CD14-positive monocyte (primary cell): ENCODE results near the gene DPP10. TPM values are rescaled to one million over a fixed set of nuclear protein-coding genes. Genes with fewer than 3 reads are reported as not detected.
"Not testable (repeated sequence)": the region's sequence is repeated elsewhere in the genome, so short reads cannot be mapped to it uniquely, and the experiment has no call there.

Experiments
- DNase-seq, 3 donors: peaks; one replicate each; pipeline ENCODE4 v3.0.0-alpha.2; 2011 to 2022
- H2AFZ ChIP-seq: 2 replicates; pipeline ENCODE4 v1.6.0; 2012; ENCODE audit warnings: mild to moderate bottlenecking, low read depth, low read length, inconsistent platforms; ENCODE audit not compliant: insufficient read depth, poor library complexity, severe bottlenecking
- H3K27ac ChIP-seq, 2 donors: 1 replicate in 1 of 2; 2 replicates in 1 of 2; pipeline ENCODE4 v1.5.1; 2012 to 2013; ENCODE audit warnings: low read length in 2 of 2, control low read depth in 1 of 2, inconsistent platforms in 1 of 2, low read depth in 1 of 2, mild to moderate bottlenecking in 1 of 2
- H3K27me3 ChIP-seq, 2 donors: one replicate each; pipeline versions ENCODE4 v1.6.0 to v1.6.1; 2011 to 2013; ENCODE audit warnings: low read length in 2 of 2; ENCODE audit not compliant: control insufficient read depth in 2 of 2, insufficient read depth in 2 of 2
- H3K36me3 ChIP-seq, 2 donors: replicated peaks in 1 of 2; 1 replicate in 1 of 2; 2 replicates in 1 of 2; pipeline versions ENCODE4 v1.5.1 to v1.6.1; 2012 to 2013; ENCODE audit warnings: low read length in 2 of 2, control low read depth in 1 of 2, inconsistent platforms in 1 of 2, mild to moderate bottlenecking in 1 of 2; ENCODE audit not compliant: insufficient read depth in 2 of 2, control insufficient read depth in 1 of 2
- H3K4me1 ChIP-seq, 2 donors: 1 replicate in 1 of 2; 2 replicates in 1 of 2; pipeline versions ENCODE4 v1.5.1 to v1.6.1; 2012 to 2013; ENCODE audit warnings: low read length in 2 of 2, control low read depth in 1 of 2, inconsistent platforms in 1 of 2, mild to moderate bottlenecking in 1 of 2, moderate library complexity in 1 of 2; ENCODE audit not compliant: insufficient read depth in 2 of 2, control insufficient read depth in 1 of 2
- H3K4me2 ChIP-seq: replicated peaks from 2 replicates; pipeline ENCODE3; 2012; ENCODE audit warnings: low read length, moderate library complexity, mild to moderate bottlenecking; ENCODE audit not compliant: poor library complexity, severe bottlenecking; ENCODE audit errors: extremely low read depth
- H3K4me3 ChIP-seq, 3 experiments: fragments of 200-600 bp in 1 of 3; sonication (generic) in 1 of 3; replicated peaks in 1 of 3; 1 replicate in 2 of 3; 2 replicates in 1 of 3; pipeline ENCODE4 v1.5.1; 2011 to 2013; ENCODE audit warnings: low read length in 3 of 3, mild to moderate bottlenecking in 3 of 3, control low read depth in 2 of 3, low read depth in 2 of 3, inconsistent platforms in 1 of 3, moderate library complexity in 1 of 3
- H3K79me2 ChIP-seq: 2 replicates; pipeline ENCODE4 v1.6.0; 2012; ENCODE audit warnings: mild to moderate bottlenecking, control low read depth, inconsistent platforms, low read length, moderate library complexity; ENCODE audit not compliant: insufficient read depth
- H3K9ac ChIP-seq: 2 replicates; pipeline ENCODE4 v1.6.0; 2017; ENCODE audit warnings: low read length, mild to moderate bottlenecking; ENCODE audit not compliant: insufficient read depth, poor library complexity, severe bottlenecking
- H3K9me3 ChIP-seq, 2 donors: replicated peaks in 1 of 2; 1 replicate in 1 of 2; 2 replicates in 1 of 2; pipeline versions ENCODE4 v1.5.1 to v1.6.1; 2012 to 2013; ENCODE audit warnings: low read length in 2 of 2, control low read depth in 1 of 2; ENCODE audit not compliant: control insufficient read depth in 1 of 2, insufficient read depth in 1 of 2
- H4K20me1 ChIP-seq: 2 replicates; pipeline ENCODE4 v1.6.0; 2012; ENCODE audit warnings: mild to moderate bottlenecking, low read length, control low read depth, moderate library complexity; ENCODE audit not compliant: insufficient read depth
- H3K27ac Mint-ChIP-seq, 7 donors: one replicate each; pipeline ENCODE4 v1.8.0; 2020; ENCODE audit warnings: mild to moderate bottlenecking in 7 of 7, mixed read lengths in 7 of 7, moderate library complexity in 6 of 7, inconsistent platforms in 2 of 7
- H3K27me3 Mint-ChIP-seq, 3 donors: one replicate each; pipeline ENCODE4 v1.8.0; 2021 to 2022; ENCODE audit warnings: low read depth in 3 of 3, mild to moderate bottlenecking in 3 of 3, mixed read lengths in 3 of 3, moderate library complexity in 3 of 3, inconsistent platforms in 1 of 3
- H3K36me3 Mint-ChIP-seq, 2 donors: one replicate each; pipeline ENCODE4 v1.8.0; 2020; ENCODE audit warnings: mixed read lengths in 2 of 2, inconsistent platforms in 1 of 2, mild to moderate bottlenecking in 1 of 2
- H3K4me1 Mint-ChIP-seq: one replicate; pipeline ENCODE4 v1.8.0; 2020; ENCODE audit warnings: mild to moderate bottlenecking, mixed read lengths
- H3K4me3 Mint-ChIP-seq, 2 donors: one replicate each; pipeline ENCODE4 v1.8.0; 2020; ENCODE audit warnings: mild to moderate bottlenecking in 2 of 2, mixed read lengths in 2 of 2, moderate library complexity in 1 of 2
- H3K9me3 Mint-ChIP-seq, 7 donors: one replicate each; pipeline ENCODE4 v1.8.0; 2020 to 2022; ENCODE audit warnings: mixed read lengths in 7 of 7, mild to moderate bottlenecking in 6 of 7, moderate library complexity in 6 of 7, inconsistent platforms in 2 of 7
- CTCF ChIP-seq: fragments of 200-600 bp; IDR thresholded peaks from one replicate; pipeline ENCODE4 v1.8.0; 2022; ENCODE audit warnings: antibody characterized with exemption, mild to moderate bottlenecking
- WGBS: methylation state at CpG from one replicate; pipeline ENCODE4 v1.1.5; 2013; ENCODE audit warnings: missing lambda C conversion rate; ENCODE audit not compliant: insufficient coverage; 5-methylcytosine and 5-hydroxymethylcytosine counted together
- intact Hi-C, 2 donors: fragments of 100-400 bp; cut with micrococcal nuclease; formaldehyde crosslinking; loops; one replicate each; pipeline versions ENCODE4 v1.15.0 to v1.15.1; 2023
- polyA plus RNA-seq, 3 donors: library from polyadenylated mRNA; depleted of rRNA in 1 of 3; unstranded in 2 of 3; stranded (reverse) in 1 of 3; fragments of 300-500 nt in 2 of 3; fragments of >200 nt in 1 of 3; fragmentation: Illumina TruSeq in 2 of 3; gene quantifications; 1 replicate in 2 of 3; 2 replicates in 1 of 3; pipeline ENCODE4 v1.2.3, GENCODE V29; 2012 to 2021

The DPP10 gene
- polyA plus RNA-seq, 3 donors: not detected

DNA sequence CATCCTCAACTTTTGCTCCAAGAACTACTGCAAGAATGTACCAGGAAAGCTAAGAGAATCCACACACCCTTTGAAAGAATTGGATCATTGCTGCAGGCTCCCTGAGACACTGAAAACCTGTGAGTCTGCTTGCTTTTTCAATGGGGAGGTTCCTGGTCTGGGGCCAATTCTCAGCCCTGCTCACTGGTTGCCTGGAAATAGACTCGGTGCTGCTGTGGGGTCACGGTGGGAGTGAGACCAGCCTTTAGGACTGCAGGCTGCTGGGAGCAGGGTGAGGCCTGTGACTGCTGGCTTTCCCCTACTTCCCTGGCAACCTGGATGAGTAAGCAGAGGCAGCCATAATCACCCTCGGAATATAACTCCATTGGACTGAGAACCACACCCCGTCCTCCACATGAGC lies 569.3 kb downstream of the DPP10 start:
- H3K27me3 Mint-ChIP-seq: peaks cover 0 to 1% (median 1%) of the 10 kb centered on the region in 3 donors
- no peak overlapping the region for H3K4me3 Mint-ChIP-seq
- intact Hi-C loops: no loop called here
- H3K9me3 Mint-ChIP-seq: peaks cover 3 to 25% (median 14%) of the 10 kb centered on the region in 7 donors
- H3K4me1 Mint-ChIP-seq: no peaks in the 10 kb centered on the region
- TF ChIP-seq CTCF: no peak
- Histone ChIP-seq H3K4me2 (no peak overlapping the region), H4K20me1 (no peaks in the 10 kb centered on the region), H3K4me1 (no peaks in the 10 kb centered on the region), H3K27ac (no peak overlapping the region), H3K36me3 (no peaks in the 10 kb centered on the region), H2AFZ (no peak overlapping the region), H3K9me3 (peaks cover 9 to 10% of the 10 kb centered on the region in 2 donors), H3K9ac (no peak overlapping the region), H3K27me3 (no peaks in the 10 kb centered on the region), H3K79me2 (no peaks in the 10 kb centered on the region), H3K4me3 (no peak overlapping the region)
- no peak overlapping the region for H3K27ac Mint-ChIP-seq
- no peak for DNase-seq
- WGBS: 94% methylated on average over 4 of the region's 4 CpGs
- H3K36me3 Mint-ChIP-seq: no peaks in the 10 kb centered on the region

DNA sequence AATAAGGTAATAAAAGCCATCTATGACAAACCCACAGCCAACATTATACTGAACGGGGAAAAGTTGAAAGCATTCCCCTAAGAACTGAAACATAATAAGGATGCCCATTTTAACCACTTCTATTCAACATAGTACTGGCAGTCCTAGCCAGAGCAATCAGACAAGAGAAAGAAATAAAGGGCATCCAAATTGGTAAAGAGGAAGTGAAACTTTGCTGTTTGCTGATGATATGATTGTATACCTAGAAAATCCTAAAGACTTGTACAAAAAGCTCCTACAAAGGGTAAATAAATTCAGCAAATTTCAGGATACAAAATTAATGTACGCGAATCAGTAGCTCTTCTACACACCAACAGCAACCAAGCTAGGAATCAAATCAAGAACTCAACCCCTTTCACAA lies 579.6 kb downstream of the DPP10 start:
- intact Hi-C loops, H3K27me3 ChIP-seq, H3K4me3 Mint-ChIP-seq, H3K36me3 ChIP-seq, H3K4me3 ChIP-seq, H4K20me1 ChIP-seq, H3K27me3 Mint-ChIP-seq, H2AFZ ChIP-seq, H3K9ac ChIP-seq, H3K9me3 ChIP-seq, H3K27ac ChIP-seq, H3K36me3 Mint-ChIP-seq, H3K79me2 ChIP-seq, DNase-seq, H3K27ac Mint-ChIP-seq, H3K4me1 Mint-ChIP-seq, H3K4me2 ChIP-seq, H3K4me1 ChIP-seq: not testable (repeated sequence)
- peaks cover 1 to 11% (median 8%) of the 10 kb centered on the region in 7 donors for H3K9me3 Mint-ChIP-seq
- WGBS: no CpG with 5 or more reads among the region's 3 CpGs
